WTC11 (cell line): ENCODE measurements around the gene FBXL13. TPM values are rescaled to one million over a fixed set of nuclear protein-coding genes. Genes with fewer than 3 reads are reported as not detected.

Experiments
- ATAC-seq: fragments of 200-7000 bp; cut with Tn5 transposase; 2 replicates; pipeline ENCODE4 v1.10.0; 2021; ENCODE audit warnings: mild to moderate bottlenecking, moderate library complexity
- CTCF ChIA-PET: fragments of 300-600 bp; sonication (Branson Sonifier 250); formaldehyde crosslinking; loops from one replicate; lab custom pipeline; 2021; ENCODE audit warnings: antibody characterized with exemption; lab: Charles Lee
- POLR2A ChIA-PET: fragments of 350-600 bp; sonication (Branson Sonifier 250); formaldehyde crosslinking; loops from one replicate; lab custom pipeline; 2021; ENCODE audit warnings: antibody characterized with exemption; lab: Charles Lee
- DNase-seq: peaks from one replicate; pipeline ENCODE4 v3.0.0; 2021; ENCODE audit warnings: low spot score
- H3K27ac Mint-ChIP-seq: 2 replicates; pipeline ENCODE4 v1.8.0; 2021; ENCODE audit warnings: mixed read lengths
- H3K27me3 Mint-ChIP-seq: 2 replicates; pipeline ENCODE4 v1.8.0; 2021; ENCODE audit warnings: low read depth, mild to moderate bottlenecking, moderate library complexity, mixed read lengths
- H3K36me3 Mint-ChIP-seq: 2 replicates; pipeline ENCODE4 v1.8.0; 2021; ENCODE audit warnings: mixed read lengths
- H3K4me1 Mint-ChIP-seq: 2 replicates; pipeline ENCODE4 v1.8.0; 2022; ENCODE audit warnings: mixed read lengths
- H3K4me3 Mint-ChIP-seq: 2 replicates; pipeline ENCODE4 v1.8.0; 2021; ENCODE audit warnings: mild to moderate bottlenecking, moderate library complexity, mixed read lengths
- H3K9me3 Mint-ChIP-seq: 2 replicates; pipeline ENCODE4 v1.8.0; 2021; ENCODE audit warnings: mixed read lengths
- CBFB ChIP-seq: sonication (generic); formaldehyde crosslinking; IDR thresholded peaks from 2 replicates; pipeline ENCODE4 v1.8.1; 2022; ENCODE audit warnings: mild to moderate bottlenecking, low read depth, missing genetic modification reagents
- CREM ChIP-seq: sonication (generic); formaldehyde crosslinking; IDR thresholded peaks from 2 replicates; pipeline ENCODE4 v1.8.1; 2022; ENCODE audit warnings: mild to moderate bottlenecking, missing genetic modification reagents, moderate library complexity
- ESRRA ChIP-seq: sonication (generic); formaldehyde crosslinking; IDR thresholded peaks from 2 replicates; pipeline ENCODE4 v1.8.1; 2022; ENCODE audit warnings: mild to moderate bottlenecking, missing genetic modification reagents, borderline replicate concordance
- FOXK1 ChIP-seq: sonication (generic); formaldehyde crosslinking; IDR thresholded peaks from 2 replicates; pipeline ENCODE4 v1.8.0; 2022; ENCODE audit warnings: mild to moderate bottlenecking, moderate library complexity, missing genetic modification reagents
- NFYB ChIP-seq: sonication (generic); formaldehyde crosslinking; conservative IDR thresholded peaks from 2 replicates; pipeline ENCODE4 v1.8.0; 2022; ENCODE audit warnings: low read depth, missing genetic modification reagents
- PRRX2 ChIP-seq: fragments of 250-450 bp; sonication (Bioruptor Pico); IDR thresholded peaks from 2 replicates; pipeline ENCODE4 v1.8.0; 2021; ENCODE audit warnings: mild to moderate bottlenecking
- RORB ChIP-seq: fragments of 250-450 bp; sonication (Bioruptor Pico); IDR thresholded peaks from 2 replicates; pipeline ENCODE4 v1.9.0; 2021; ENCODE audit warnings: mild to moderate bottlenecking
- SMAD3 ChIP-seq: sonication (generic); formaldehyde crosslinking; IDR thresholded peaks from 2 replicates; pipeline ENCODE4 v1.8.0; 2022; ENCODE audit warnings: missing genetic modification reagents, mild to moderate bottlenecking, borderline replicate concordance
- ZNF121 ChIP-seq: sonication (generic); formaldehyde crosslinking; IDR thresholded peaks from 2 replicates; pipeline ENCODE4 v1.8.0; 2023; ENCODE audit warnings: missing genetic modification reagents
- ZNF263 ChIP-seq: sonication (generic); formaldehyde crosslinking; IDR thresholded peaks from 2 replicates; pipeline ENCODE4 v1.8.1; 2022; ENCODE audit warnings: low read depth, mild to moderate bottlenecking, moderate library complexity, missing genetic modification reagents
- total RNA-seq: library from RNA; stranded (reverse); gene quantifications from 3 replicates; pipeline ENCODE4 v1.2.3, GENCODE V29; 2021
- TF ChIP-seq, protein P1 (sequence below): sonication (generic); formaldehyde crosslinking; IDR thresholded peaks from 2 replicates; pipeline ENCODE4 v1.8.1; 2023; ENCODE audit warnings: mild to moderate bottlenecking, missing genetic modification reagents, moderate library complexity
- TF ChIP-seq, protein P2 (sequence below): fragments of 250-450 bp; sonication (Bioruptor Pico); conservative IDR thresholded peaks from 2 replicates; pipeline ENCODE4 v1.9.0; 2021; ENCODE audit warnings: mild to moderate bottlenecking
- TF ChIP-seq, protein P3 (sequence below): sonication (generic); formaldehyde crosslinking; IDR thresholded peaks from 2 replicates; pipeline ENCODE4 v1.8.1; 2022; ENCODE audit warnings: low read depth, mild to moderate bottlenecking, moderate library complexity, missing genetic modification reagents, borderline replicate concordance
- TF ChIP-seq, protein P4 (sequence below): fragments of 250-450 bp; sonication (Bioruptor Pico); IDR thresholded peaks from 2 replicates; pipeline ENCODE4 v2.1.2; 2022; ENCODE audit warnings: mild to moderate bottlenecking, moderate library complexity
- TF ChIP-seq, protein P5 (sequence below): sonication (generic); formaldehyde crosslinking; IDR thresholded peaks from 2 replicates; pipeline ENCODE4 v1.8.0; 2022; ENCODE audit warnings: mild to moderate bottlenecking, missing genetic modification reagents
- TF ChIP-seq, protein P6 (sequence below): fragments of 250-450 bp; sonication (Bioruptor Pico); IDR thresholded peaks from 2 replicates; pipeline ENCODE4 v1.8.0; 2021; ENCODE audit warnings: mild to moderate bottlenecking
- TF ChIP-seq, protein P7 (sequence below): sonication (generic); formaldehyde crosslinking; conservative IDR thresholded peaks from 2 replicates; pipeline ENCODE4 v1.8.1; 2023; ENCODE audit warnings: mild to moderate bottlenecking, low read depth, missing genetic modification reagents, moderate library complexity

The FBXL13 gene
- total RNA-seq, 1 experiment from 2014 or later, result 1.7 TPM

DNA sequence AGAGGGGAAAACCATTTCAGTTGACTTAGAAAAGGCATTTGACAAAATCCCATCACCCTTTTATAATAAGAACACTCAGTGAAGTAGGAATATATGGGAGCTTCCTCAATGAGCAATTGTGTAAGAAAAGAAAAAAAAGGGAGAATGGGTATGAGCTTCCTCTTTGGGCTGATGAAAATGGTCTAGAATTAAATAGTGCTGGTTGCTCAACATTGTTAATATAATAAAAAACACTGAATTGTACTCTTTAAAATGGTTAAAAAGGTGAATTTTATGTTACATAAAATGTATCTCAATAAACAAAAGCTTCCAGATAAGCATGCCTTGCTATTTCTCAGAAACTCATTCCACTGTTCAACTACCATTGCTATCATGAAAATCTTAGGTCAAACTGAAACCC lies 121.2 kb downstream of the FBXL13 start:
- TF ChIP-seq, protein P1, sequence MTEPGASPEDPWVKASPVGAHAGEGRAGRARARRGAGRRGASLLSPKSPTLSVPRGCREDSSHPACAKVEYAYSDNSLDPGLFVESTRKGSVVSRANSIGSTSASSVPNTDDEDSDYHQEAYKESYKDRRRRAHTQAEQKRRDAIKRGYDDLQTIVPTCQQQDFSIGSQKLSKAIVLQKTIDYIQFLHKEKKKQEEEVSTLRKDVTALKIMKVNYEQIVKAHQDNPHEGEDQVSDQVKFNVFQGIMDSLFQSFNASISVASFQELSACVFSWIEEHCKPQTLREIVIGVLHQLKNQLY (CRISPR knock-in tag), result no peak
- TF ChIP-seq CBFB, result no peak
- no peak for TF ChIP-seq ESRRA
- TF ChIP-seq CREM (CRISPR knock-in tag), result no peak
- no peak for TF ChIP-seq NFYB
- TF ChIP-seq, protein P2, sequence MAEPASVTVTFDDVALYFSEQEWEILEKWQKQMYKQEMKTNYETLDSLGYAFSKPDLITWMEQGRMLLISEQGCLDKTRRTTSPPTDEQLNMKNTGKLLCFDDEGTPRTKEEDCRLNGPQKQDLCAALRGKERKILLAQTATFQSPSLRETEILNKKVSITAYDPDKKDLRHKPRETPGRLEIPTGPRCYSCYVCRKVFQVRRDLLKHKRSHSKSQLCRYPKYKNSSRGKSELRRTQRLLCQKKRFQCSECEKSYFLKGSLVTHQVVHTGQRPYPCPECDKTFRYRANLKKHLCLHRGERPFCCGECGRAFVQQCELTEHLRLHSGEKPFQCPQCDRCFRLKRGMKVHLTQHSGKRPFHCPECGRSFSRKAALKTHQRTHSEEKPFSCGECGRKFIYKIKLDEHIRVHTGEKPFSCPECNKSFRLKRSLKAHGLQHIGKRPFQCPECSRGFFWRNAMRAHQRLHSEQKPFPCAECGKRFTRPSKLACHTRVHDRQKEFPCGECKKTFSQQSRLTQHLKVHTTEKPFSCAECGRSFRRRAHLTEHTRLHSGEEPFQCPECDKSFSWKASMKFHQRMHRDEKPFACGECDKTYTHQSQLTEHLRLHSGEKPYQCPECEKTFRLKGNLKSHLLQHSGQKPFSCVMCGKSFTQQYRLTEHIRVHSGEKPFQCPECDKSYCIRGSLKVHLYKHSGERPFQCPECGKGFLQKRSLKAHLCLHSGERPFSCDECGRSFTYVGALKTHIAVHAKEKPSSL, result no peak
- TF ChIP-seq, protein P3, sequence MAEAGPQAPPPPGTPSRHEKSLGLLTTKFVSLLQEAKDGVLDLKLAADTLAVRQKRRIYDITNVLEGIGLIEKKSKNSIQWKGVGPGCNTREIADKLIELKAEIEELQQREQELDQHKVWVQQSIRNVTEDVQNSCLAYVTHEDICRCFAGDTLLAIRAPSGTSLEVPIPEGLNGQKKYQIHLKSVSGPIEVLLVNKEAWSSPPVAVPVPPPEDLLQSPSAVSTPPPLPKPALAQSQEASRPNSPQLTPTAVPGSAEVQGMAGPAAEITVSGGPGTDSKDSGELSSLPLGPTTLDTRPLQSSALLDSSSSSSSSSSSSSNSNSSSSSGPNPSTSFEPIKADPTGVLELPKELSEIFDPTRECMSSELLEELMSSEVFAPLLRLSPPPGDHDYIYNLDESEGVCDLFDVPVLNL, result no peak
- TF ChIP-seq FOXK1, result no peak
- no peak for TF ChIP-seq SMAD3
- TF ChIP-seq, protein P4, sequence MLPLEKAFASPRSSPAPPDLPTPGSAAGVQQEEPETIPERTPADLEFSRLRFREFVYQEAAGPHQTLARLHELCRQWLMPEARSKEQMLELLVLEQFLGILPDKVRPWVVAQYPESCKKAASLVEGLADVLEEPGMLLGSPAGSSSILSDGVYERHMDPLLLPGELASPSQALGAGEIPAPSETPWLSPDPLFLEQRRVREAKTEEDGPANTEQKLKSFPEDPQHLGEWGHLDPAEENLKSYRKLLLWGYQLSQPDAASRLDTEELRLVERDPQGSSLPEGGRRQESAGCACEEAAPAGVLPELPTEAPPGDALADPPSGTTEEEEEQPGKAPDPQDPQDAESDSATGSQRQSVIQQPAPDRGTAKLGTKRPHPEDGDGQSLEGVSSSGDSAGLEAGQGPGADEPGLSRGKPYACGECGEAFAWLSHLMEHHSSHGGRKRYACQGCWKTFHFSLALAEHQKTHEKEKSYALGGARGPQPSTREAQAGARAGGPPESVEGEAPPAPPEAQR (CRISPR knock-in tag), result no peak
- TF ChIP-seq ZNF263 (CRISPR knock-in tag), result no peak
- peaks cover 54% of the 10 kb centered on the region for H3K9me3 Mint-ChIP-seq
- CTCF ChIA-PET, result no interaction called here
- no peak overlapping the region for H3K27ac Mint-ChIP-seq
- no peak overlapping the region for H3K4me3 Mint-ChIP-seq
- DNase-seq (no peak), ATAC-seq (no peak)
- POLR2A ChIA-PET, result no interaction called here
- no peaks in the 10 kb centered on the region for H3K27me3 Mint-ChIP-seq
- H3K36me3 Mint-ChIP-seq, result peaks cover 23% of the 10 kb centered on the region
- no peaks in the 10 kb centered on the region for H3K4me1 Mint-ChIP-seq

DNA sequence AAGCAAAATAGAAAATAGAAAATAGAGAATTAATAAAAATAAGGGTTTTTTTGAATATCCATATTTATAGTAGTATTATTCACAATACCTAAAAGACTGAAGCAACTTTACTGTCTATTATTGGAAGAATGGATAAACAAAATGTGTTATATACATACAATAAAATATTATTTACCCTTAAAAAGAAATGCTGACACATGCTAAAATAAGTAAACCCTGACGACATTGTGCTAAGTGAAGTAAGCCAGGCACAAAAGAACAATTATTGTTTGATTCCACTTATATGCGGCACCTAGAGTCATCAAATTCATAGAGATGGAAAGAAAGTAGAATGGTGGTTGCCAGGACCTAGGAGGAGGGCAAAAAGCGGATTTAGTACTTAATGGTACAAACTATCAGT lies 122.8 kb downstream of the FBXL13 start:
- Mint-ChIP-seq H3K36me3 (peaks cover 23% of the 10 kb centered on the region), H3K4me1 (no peaks in the 10 kb centered on the region), H3K27me3 (no peaks in the 10 kb centered on the region), H3K9me3 (peaks cover 42% of the 10 kb centered on the region), H3K27ac (no peak overlapping the region), H3K4me3 (no peak overlapping the region)
- TF ChIP-seq, protein P5, sequence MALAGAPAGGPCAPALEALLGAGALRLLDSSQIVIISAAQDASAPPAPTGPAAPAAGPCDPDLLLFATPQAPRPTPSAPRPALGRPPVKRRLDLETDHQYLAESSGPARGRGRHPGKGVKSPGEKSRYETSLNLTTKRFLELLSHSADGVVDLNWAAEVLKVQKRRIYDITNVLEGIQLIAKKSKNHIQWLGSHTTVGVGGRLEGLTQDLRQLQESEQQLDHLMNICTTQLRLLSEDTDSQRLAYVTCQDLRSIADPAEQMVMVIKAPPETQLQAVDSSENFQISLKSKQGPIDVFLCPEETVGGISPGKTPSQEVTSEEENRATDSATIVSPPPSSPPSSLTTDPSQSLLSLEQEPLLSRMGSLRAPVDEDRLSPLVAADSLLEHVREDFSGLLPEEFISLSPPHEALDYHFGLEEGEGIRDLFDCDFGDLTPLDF, result no peak
- TF ChIP-seq CREM (CRISPR knock-in tag), result no peak
- no peak for TF ChIP-seq RORB (CRISPR knock-in tag)
- TF ChIP-seq, protein P6, sequence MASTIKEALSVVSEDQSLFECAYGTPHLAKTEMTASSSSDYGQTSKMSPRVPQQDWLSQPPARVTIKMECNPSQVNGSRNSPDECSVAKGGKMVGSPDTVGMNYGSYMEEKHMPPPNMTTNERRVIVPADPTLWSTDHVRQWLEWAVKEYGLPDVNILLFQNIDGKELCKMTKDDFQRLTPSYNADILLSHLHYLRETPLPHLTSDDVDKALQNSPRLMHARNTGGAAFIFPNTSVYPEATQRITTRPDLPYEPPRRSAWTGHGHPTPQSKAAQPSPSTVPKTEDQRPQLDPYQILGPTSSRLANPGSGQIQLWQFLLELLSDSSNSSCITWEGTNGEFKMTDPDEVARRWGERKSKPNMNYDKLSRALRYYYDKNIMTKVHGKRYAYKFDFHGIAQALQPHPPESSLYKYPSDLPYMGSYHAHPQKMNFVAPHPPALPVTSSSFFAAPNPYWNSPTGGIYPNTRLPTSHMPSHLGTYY, result no peak
- no peak for TF ChIP-seq PRRX2 (CRISPR knock-in tag)
- ChIA-PET POLR2A (no interaction called here), CTCF (no interaction called here)
- ATAC-seq (no peak), DNase-seq (no peak)

DNA sequence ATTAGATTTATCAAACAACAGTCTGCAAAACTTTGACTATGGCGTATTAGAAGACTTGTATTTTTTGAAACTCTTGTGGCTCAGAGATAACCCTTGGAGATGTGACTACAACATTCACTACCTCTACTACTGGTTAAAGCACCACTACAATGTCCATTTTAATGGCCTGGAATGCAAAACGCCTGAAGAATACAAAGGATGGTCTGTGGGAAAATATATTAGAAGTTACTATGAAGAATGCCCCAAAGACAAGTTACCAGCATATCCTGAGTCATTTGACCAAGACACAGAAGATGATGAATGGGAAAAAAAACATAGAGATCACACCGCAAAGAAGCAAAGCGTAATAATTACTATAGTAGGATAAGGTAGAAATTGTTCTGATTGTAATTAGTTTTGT lies 130.4 kb downstream of the FBXL13 start:
- no peaks in the 10 kb centered on the region for H3K9me3 Mint-ChIP-seq
- POLR2A ChIA-PET, result no interaction called here
- H3K36me3 Mint-ChIP-seq, result no peaks in the 10 kb centered on the region
- DNase-seq, result no peak
- H3K4me3 Mint-ChIP-seq, result no peak overlapping the region
- CTCF ChIA-PET, result no interaction called here
- H3K27ac Mint-ChIP-seq, result no peak overlapping the region
- no peaks in the 10 kb centered on the region for H3K27me3 Mint-ChIP-seq
- peaks cover 45% of the 10 kb centered on the region for H3K4me1 Mint-ChIP-seq
- ATAC-seq, result no peak; the same call in 1 of the 2 replicates
- TF ChIP-seq, protein P7, sequence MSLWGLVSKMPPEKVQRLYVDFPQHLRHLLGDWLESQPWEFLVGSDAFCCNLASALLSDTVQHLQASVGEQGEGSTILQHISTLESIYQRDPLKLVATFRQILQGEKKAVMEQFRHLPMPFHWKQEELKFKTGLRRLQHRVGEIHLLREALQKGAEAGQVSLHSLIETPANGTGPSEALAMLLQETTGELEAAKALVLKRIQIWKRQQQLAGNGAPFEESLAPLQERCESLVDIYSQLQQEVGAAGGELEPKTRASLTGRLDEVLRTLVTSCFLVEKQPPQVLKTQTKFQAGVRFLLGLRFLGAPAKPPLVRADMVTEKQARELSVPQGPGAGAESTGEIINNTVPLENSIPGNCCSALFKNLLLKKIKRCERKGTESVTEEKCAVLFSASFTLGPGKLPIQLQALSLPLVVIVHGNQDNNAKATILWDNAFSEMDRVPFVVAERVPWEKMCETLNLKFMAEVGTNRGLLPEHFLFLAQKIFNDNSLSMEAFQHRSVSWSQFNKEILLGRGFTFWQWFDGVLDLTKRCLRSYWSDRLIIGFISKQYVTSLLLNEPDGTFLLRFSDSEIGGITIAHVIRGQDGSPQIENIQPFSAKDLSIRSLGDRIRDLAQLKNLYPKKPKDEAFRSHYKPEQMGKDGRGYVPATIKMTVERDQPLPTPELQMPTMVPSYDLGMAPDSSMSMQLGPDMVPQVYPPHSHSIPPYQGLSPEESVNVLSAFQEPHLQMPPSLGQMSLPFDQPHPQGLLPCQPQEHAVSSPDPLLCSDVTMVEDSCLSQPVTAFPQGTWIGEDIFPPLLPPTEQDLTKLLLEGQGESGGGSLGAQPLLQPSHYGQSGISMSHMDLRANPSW (CRISPR knock-in tag), result no peak
- no peak for TF ChIP-seq ZNF121 (CRISPR knock-in tag)
- TF ChIP-seq, protein P4 (CRISPR knock-in tag), result no peak
- no peak for TF ChIP-seq ESRRA
